NCI-H1694 (cell line): ENCODE data around the gene THRAP3.

Source experiments
- DNase-seq: peaks from one replicate; lab custom pipeline; 2025; lab: John Stamatoyannopoulos, UW

Gene THRAP3

DNA sequence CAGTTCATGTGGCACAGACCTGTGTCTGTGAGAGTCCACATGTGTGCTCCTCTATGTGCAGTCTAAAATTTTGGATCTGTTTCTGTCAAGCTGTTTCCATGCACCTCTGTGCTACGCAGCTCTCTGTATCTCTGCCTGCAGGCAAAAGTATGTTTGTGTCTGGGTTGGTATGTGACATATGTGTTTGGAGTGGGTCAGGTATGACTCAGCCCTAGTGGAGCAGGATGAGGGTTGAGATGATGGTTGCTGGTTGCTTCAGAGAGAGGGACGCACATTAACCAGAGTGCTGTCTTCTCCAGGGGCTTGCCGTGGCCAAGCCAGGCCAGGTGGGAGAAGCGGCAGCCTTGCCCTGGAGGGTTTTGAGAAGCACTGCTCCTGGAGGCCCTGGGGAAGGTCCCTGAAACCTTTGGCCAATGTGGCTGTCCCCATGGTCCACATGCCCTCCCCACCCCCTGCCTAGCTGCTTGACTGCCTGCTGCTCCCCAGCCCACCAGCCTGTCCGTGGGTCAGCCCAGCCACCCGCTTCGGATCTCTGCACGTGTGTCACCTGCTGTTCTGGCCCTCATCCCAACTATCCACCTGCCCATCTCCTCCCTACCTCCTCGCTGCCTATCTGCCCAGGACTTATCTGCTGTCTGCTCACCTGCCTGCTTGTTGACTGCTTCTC, 103.3 kb downstream of the THRAP3 start:
- DNase-seq = no peak

DNA sequence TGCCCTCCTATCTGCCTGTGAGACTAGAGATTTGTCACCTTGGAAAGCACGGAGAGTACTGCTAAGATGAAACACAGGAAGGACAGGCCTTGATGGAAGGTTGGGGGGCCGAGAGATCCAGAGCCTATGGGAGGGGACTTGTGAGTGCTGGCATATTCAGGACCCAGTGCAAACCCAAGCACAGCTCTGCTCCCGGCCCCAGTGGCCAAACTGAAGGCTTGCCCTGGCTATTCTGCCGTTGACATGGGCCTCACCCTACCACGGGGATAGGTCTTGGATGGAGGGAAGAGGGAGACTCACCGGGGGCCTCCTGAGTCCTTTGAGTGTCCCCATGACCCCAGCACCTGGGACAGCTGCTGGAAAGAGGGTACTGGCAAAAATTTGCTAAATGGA, 103.8 kb downstream of the THRAP3 start:
- DNase-seq = no peak

DNA sequence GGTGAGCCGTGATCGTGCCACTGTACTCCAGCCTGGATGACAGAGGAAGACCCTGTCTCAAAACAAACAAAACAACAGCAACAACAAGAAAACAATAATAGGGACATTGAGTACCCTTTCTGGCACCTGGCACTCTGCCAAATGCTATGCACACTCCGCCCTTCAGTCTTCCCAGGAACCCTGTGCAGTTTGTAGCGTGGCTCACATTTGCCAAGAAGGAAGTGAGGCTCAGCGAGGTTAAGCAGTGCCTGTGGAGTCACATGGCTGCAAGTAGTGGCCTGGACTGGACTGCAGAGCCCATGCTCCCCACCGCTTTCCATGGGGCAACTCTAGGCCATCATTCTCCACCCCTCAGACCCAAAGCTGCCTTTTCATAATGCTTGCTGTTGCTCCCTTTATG, 104.5 kb downstream of the THRAP3 start:
- no peak for DNase-seq

DNA sequence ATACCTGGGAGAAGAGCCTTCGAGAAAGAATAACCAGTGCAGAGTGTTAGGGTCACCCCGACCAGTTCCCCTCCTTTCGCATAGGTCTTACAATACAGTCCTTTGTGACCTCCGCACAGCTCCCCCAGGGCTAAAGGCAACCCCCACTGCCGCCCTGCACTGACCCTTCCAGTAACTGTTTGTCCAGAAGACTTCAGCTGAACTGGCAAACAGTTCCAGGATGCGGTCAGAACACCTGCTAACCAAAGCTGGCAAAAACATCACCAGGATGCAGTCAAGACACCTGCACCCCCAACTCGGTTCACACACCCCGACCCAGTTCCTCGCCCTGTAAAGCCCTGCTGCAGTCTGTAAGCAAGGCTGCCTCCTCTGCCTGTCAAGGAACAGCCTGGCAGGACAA, 105.6 kb downstream of the THRAP3 start:
- DNase-seq = no peak

DNA sequence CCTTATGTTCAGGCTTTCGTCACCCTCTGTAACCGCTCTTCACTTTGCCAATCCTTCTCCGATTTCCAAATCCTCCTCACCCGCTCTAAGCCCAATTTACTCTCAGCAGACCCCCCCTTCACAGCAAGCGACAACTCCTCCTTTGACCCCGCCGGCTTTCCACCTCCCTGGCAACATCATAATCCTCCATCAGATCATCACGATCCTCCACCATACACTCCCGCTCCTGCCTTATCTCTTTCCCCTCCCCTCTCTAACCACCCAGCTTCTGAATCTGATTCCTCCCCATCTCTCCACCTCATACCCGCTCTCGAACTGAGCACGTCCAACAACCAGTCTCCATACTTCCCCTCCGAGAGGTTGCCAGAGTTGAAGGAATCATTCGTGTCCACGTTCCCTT, 106.7 kb downstream of the THRAP3 start:
- DNase-seq = no peak

DNA sequence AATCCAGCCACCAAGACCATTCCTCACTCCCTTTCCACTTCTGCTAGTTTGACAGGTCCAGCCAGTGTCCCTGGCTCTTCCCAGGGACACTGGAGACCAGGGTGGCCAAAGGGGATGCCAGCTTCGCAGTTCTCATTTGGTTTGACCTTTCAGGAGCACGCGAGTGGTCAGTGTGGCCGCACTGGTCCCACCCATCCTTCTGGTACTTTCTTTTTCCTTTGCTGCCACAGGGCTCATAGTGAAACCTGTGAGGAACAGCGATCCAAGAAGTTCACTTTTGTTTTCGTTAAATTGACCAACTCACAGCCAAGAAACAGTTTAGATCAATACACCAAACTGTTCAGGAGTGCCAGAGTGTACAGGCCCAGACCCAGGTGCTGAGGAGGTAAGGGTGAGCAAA, 113.6 kb downstream of the THRAP3 start:
- no peak for DNase-seq

DNA sequence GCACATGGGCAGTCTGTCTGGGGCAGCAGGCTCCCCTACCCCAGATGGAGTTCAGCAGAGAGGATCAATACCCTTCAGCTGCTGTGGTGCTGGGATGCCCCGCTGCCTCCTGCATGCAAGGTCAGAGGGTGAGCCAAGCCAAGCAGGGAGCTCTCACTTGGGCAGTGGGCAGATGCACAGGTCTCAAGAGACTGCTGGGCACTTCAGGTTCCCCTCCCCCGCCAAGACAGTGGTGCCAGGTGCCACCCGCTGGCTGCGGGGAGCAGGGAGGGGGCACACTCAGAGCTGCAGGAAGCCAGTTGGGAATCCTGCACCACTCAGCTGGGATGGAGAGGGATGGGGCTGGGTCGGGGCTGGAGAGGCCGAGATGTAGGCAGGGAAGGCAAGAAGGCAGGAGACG, 115.0 kb downstream of the THRAP3 start:
- no peak for DNase-seq

DNA sequence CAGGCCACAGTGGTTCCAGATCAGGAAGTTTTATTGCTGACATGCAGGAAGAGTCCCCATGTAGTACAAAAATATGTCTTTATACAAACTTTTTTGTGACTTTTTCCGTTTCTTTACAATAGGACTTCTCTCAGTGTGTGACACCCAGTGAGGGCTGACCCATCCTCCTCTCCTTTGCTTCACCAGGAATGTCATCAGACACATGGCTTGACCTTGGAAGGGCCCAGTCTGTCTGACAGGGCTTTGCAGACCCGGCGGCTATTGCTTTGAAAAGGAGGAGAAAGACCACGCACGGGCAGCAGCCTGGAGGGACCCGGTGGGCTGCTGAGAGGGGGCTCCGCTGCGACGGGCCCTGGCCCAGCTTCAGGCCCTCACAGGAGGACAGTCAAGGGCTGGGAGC, 115.4 kb downstream of the THRAP3 start:
- no peak for DNase-seq

DNA sequence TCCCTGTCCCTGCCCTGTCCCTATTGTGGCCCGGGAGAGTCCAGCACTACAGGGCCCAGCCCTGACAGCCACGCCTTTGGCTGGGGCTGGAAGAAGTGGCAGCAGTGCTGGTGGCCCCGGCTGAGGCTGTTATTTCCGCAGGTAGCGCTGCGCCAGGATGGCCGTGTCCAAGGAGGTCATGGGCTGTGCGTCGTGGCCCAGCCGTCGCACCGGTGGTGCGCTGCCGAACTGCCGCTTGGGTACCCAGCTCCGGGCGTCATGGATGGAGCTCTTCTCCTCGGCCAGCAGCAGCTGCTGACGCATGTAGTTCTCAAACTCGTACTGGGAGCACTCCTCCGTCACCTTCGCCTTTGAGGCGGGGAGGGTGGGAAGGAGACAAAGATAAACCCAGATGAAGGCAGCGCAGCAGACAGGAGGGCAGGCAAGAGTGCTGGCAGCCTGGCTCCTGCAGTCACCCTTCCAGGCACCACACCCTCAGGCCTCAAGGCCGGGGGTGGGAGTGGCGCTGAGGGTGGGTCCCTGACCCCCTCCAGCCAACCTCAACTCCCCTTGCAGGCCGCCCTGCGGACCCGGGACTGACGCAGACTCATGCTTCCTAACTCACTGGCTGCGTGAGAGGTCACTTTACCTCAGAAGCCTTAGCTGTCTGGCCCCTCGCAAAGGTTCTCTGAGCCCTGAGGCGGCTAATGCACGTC, 117.5 kb downstream of the THRAP3 start:
- DNase-seq = no peak

DNA sequence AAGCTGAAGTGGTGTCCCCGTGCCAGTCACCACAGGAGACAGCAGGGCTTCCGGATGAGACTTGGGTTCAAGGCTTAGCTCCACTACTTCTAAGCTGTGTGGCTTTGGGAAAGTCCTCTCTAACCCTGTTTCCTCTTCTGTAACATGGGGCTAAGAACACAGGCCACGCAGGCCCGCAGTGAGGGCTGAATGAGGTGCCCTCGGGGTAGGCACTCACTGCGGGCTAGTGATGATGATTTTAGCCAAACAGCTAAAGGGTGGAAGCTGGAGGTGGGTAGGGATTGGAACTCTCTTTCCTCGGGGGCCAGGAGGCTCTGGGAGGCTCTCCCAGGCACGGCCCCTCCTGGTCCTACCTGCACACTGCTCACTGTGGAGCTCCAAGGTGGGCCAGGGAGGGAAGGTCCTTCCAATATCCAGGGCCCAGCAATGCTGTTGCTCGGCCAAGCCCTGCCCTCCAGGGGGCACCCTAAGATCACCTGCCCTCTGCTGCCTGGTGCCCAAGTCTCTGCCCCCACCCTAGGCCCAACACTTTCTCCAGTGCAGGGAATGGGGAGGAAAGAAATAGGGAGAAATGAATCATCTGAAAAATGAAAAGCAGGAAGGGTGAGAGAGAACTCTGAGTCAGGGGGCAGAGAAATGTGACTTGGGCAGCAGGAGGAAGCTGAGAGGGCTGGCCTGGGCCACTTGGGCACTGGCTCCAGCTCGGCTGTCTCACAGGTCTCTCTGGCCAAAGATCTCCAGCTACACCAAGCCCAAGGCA, 118.4 kb downstream of the THRAP3 start:
- DNase-seq = peak; percentile 31

DNA sequence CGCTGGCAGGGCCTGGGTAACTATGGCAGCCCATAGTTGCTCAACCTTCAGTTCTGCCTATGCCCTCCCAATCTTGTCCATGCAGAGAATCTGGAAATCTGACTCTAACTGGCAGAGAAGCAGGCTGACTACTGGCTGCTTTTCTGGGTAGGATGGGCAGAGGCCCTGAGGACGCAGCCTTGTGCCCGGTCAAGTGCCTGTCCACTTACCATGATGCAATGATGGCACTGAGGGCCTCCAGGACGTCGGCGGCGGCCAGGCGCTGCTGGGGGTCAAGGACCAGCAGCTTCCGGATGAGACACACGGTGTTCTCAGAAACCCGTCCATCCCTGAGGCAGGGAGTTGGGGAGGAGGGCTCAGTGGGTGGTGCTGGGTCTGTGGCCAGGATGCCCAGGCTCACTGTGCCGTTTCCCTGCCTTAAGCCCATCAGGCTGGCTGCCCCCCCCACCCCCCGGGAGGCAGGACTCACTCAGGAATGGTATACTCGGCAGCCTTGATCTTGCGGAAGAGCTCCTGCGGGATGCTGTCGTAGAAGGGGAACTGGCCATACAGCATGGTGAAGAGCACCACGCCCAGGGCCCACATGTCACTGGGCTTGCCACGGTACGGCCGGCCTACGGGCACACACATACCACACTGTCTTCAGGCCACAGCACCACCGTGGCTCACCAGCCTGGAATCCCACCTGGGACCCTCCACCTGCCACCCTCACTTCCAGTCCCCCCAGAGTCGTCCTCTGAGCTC, 119.6 kb downstream of the THRAP3 start:
- no peak for DNase-seq

DNA sequence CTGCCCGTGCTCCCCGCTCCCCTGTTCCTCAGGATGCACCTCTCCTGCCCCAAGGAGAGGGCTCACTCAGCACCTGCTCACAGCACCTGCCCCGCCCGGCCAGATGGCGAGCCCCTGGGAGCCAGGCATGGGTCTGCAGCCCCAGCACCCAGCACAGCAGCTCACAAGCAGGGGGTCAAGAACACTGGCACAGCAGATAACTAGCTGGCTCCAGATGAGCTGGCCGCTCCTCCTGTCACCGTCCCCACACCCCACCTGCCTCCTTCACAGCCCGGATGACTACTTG, 120.1 kb downstream of the THRAP3 start:
- DNase-seq = no peak

DNA sequence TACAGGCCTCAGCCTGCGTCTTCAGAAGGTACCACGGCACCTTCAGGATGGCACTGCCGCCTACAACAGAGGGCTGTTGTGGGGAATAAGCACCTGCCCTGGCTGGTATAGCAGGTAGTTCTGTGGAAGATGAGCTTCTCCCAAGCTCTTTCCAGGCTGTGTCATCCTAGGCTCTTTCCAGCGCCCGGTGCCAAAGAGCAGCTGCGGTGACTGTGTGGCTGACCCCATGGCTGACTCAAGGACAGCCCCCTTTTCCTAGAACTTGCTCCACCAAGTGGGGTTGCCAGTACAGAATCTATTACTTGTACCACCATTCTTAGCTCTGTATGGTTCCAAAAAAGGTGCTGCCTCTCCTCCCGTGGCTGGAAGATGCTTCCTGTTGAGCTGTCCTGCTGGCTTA, 121.1 kb downstream of the THRAP3 start:
- DNase-seq = no peak

DNA sequence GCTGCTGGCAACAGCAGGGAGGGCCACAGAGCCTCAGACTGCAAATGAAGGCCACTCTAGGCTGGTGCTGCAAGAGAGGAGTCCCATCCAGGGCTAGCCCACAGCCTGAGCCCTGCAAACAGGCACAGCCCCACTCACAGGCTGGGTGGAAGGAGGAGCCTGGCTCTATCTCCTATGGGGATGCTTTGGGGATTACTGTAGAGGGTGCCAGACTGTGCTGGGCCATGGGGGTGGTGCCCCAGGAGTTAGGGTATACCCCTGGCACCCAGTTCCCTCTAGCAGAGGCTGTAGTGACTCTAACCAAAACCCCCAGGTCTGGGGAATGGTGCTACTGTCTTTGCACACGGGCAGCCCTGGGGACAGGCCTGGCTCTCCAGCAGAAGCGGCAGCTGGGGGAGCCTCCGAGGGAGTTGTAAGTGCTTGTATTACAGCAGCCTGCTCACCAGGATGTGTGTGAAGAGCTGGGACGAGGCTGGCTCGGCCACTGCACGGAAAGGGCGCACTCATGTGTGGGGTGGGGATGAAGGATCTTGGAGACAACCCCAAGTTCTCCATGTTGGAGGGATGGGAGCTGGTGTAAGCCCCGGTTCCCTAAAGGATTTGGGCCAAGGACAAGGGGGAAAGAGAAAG, 122.6 kb downstream of the THRAP3 start:
- DNase-seq = no peak

DNA sequence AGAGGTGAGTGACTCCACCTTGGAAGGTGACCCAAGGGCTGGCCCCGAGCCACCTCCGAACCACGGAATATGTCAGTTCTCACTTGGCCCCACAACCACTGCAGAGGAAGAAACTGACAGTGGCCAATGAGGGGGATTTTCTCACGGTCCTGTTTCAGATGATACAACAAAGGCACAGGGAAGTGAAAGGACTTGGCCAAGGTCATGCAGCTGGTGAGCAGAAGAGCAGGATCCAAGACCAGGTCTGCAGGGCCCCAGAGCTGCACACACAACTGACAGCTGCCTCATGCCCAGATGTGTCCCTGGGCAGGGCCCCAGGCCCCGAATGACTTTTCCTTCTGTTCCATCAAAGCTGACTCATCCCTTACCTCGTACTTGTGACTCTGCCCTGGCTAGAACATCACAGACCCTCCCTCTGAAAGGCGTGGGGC, 125.0 kb downstream of the THRAP3 start:
- no peak for DNase-seq

DNA sequence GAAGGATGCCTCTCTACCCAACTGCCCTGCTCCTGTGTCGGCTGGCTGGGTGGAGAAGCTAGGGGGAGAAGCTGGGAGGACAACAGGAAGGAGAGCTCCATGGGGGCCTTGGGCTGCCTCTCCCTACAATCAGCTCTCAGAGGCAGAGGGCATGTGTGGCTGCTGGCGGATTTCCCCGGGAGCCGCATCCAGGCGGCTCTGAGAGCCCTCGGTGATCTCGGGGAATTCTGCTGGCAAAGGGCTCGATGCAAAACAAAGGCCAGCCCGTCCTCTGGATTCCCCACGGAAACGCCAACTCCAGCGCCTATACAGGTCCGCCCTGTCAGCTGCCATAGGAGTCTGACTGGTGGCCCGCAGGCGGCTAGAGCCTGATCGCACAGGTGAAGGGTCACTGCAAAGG, 125.6 kb downstream of the THRAP3 start:
- no peak for DNase-seq

DNA sequence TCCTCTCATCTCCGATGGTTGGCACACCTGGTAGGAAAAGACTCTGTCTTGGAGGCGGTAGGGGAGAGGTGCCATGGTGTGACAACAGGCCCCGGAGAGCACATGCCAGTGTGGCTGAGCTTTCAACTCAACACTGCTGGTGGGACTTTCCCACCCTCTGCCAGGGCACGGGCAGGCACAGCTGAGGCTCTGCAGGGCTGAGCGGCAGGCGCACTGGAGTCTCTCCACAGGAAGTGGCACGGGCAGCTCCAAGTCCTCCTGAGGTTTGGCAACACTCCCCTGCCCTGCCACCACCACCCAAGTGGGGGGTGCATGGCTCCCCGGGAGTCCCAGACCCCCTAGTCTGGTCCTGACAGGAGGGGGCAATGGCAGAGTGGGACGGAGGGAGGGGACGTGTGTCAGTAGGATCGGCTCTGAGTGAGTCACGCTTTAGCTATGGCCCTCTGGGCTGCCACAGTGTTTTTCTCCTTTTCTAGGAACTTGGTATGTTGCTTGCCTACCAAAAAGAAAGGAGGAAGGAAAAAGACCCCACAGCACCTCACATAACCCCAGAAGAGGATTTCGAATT, 126.5 kb downstream of the THRAP3 start:
- no peak for DNase-seq

DNA sequence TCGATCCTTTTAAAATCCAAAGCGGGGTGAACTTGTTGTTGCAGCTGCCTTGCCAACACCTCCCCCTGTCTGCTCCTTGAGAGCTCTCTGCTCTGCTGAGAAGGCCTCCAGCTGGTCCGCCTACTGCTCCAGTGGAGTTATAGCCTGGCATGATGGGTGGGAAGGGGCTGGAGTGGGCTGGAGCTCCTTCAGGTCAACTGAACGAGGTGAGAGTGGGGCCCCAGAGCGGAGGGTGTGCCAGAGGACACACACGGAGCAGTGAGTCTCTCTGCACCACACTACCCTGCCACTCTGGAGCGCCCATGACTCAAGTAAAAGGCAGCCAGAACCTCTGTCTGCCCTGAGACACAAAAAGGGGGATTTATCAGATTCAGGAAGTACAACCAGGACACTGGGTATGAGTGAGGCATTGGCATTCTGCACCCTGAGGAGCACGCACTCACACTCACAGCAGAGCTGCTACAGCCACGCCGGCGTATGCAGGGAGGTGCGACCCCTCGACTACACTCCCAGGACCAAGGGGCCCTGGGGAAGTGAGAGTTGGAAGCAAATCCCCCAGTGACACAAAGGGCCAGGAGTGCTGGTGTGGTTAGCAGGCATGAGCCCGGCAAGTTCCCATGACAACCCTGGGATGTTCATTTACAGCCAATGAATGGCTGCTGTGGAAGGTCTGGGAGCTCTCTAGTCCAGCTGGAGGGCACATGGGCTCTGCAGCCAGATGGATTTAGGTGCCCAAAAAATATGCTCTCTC, 127.2 kb downstream of the THRAP3 start:
- no peak for DNase-seq

DNA sequence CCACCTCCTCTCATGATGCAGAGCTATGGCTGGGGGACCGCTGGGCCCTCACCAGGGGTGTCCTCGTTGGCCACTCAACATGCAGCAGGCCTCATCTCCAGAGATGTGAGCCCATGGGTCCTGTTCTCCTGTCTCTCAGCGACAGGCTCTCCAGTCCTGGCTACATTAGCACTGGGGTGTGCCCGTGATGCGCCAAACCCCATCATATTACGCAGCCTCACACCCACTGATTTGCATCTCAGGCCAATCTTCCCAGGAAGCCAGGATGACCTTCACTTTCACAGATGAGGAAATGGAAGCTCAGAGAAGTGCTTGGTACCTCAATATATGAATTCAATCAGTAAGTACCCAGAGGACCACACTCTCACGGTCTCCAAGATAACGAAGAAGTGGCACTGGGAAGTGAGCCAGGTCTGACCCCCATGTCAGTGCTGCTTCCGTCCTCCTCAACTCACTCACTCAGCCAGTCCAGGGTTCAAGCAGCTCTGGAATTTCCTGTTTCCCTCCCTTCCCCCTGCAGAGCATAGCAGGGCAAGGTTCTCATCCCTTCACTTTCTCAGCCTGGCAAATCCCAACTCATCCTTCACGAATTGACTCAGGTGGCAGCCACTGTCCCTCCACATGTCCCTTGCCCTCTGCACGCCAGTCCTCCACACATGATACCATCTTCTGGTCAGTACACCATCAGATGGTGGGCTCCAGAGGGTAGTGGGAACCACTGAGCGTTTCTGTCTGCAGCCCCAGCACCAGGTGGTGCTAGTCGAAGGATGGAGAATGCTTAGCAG, 128.1 kb downstream of the THRAP3 start:
- DNase-seq = no peak
